Parathyroid adenoma (tissue), 2 donors: ENCODE data around the gene CASP5.

Experiments
- H2AFZ ChIP-seq: fragments of 300-600 bp; sonication (generic); one replicate; pipeline ENCODE4 v1.7.0; 2017; ENCODE audit warnings: antibody characterized with exemption, mild to moderate bottlenecking
- H3K27ac ChIP-seq: fragments of 300-600 bp; sonication (generic); one replicate; pipeline ENCODE4 v1.7.0; 2017
- H3K27me3 ChIP-seq: fragments of 300-600 bp; sonication (generic); one replicate; pipeline ENCODE4 v1.7.0; 2017; ENCODE audit warnings: low read length; ENCODE audit not compliant: control insufficient read depth, insufficient read depth
- H3K36me3 ChIP-seq: fragments of 300-600 bp; sonication (generic); one replicate; pipeline ENCODE4 v1.7.0; 2017; ENCODE audit warnings: low read length; ENCODE audit not compliant: control insufficient read depth, insufficient read depth
- H3K4me1 ChIP-seq: fragments of 300-600 bp; sonication (generic); one replicate; pipeline ENCODE4 v1.7.0; 2017; ENCODE audit warnings: control low read depth
- H3K4me2 ChIP-seq: fragments of 300-600 bp; sonication (generic); one replicate; pipeline ENCODE4 v1.7.0; 2017; ENCODE audit warnings: low read length
- H3K4me3 ChIP-seq: fragments of 300-600 bp; sonication (generic); one replicate; pipeline ENCODE4 v1.7.0; 2017; ENCODE audit warnings: low read depth, low read length
- H3K79me2 ChIP-seq: fragments of 300-600 bp; sonication (generic); one replicate; pipeline ENCODE4 v1.7.0; 2017; ENCODE audit warnings: control low read depth
- H3K9ac ChIP-seq: fragments of 300-600 bp; sonication (generic); one replicate; pipeline ENCODE4 v1.7.0; 2017; ENCODE audit warnings: mild to moderate bottlenecking
- H3K9me3 ChIP-seq: fragments of 300-600 bp; sonication (generic); one replicate; pipeline ENCODE4 v1.7.0; 2017; ENCODE audit warnings: low read length; ENCODE audit not compliant: control insufficient read depth
- CTCF ChIP-seq: fragments of 300-600 bp; sonication (generic); IDR thresholded peaks from one replicate; pipeline ENCODE4 v1.7.0; 2017; ENCODE audit warnings: antibody characterized with exemption, mild to moderate bottlenecking
- donor health status: primary hyperparathyroidism.

The CASP5 gene

DNA sequence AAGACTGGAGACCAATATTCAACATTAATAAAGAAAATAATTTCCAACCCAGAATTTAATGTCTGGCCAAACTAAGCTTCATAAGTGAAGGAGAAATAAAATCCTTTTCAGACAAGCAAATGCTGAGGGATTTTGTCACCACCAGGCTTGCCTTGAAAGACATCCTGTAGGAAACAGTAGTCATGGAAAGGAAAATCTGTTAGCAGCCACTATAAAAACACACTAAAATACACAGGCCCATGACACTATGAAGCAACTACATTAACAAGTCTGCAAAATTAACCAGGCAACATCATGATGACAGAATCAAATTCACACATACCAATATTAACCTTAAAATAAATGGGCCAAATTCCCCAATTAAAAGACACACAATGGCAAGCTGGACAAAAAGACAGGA is 52.2 kb downstream of the CASP5 start:
- Histone ChIP-seq H3K4me2 (no peak overlapping the region), H3K27me3 (no peaks in the 10 kb centered on the region), H3K9me3 (no peaks in the 10 kb centered on the region), H3K4me1 (no peaks in the 10 kb centered on the region), H3K9ac (no peak overlapping the region), H3K36me3 (no peaks in the 10 kb centered on the region), H3K79me2 (no peaks in the 10 kb centered on the region), H3K4me3 (no peak overlapping the region), H2AFZ (no peak overlapping the region), H3K27ac (no peak overlapping the region)
- no peak for TF ChIP-seq CTCF

DNA sequence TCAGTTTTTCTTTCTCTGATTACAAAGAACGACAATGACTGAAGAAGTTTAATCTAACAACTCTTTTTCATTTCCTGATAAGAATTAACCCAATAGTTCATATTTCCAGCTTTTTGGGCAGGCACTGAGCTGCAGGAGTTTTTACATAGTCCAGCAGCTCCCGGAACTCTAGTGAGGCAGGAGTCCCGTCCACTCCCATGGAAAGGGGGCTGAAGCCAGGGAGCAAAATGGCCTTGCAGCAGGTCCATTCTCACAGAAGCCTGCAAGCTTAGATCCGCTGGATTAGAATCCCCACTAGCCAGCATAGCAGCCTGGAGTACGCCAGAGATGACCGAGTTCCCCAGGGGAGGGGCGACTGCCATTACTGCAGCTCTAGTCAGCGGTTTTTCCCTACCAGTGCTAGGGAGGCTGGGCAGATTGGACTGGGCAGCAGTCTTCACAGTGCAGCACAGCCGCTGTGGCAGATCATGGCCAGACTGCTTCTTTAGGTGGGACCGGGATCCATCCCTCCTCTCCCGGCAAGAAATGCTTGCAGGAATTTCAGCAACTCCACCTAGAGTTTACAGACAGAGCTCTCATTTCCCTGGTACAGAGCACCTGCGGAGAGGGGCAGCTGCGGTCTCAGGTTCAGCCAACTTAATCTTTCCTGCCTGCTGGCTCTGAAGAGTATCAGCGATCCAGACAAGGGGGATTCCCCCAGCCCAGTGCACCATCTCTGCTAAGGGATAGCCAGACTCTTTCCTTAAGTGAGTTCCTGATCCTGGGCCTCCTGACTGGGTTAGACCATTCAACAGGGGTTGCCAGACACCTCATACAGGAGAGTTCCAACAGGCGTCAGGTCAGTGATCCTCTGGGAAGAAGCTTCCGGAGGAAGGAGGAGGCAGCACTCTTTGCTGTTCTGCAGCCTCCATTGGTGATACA is 53.9 kb downstream of the CASP5 start:
- Histone ChIP-seq H3K4me3 (peak overlapping the region; percentile 57), H3K79me2 (no peaks in the 10 kb centered on the region), H3K4me1 (no peaks in the 10 kb centered on the region), H3K36me3 (no peaks in the 10 kb centered on the region), H2AFZ (peak overlapping the region; percentile 33), H3K4me2 (peak overlapping the region; percentile 55), H3K27ac (peak overlapping the region; percentile 73), H3K27me3 (no peaks in the 10 kb centered on the region), H3K9me3 (no peaks in the 10 kb centered on the region), H3K9ac (no peak overlapping the region)
- TF ChIP-seq CTCF, result no peak

GRCh38 chr11:104968355-104968855 is 54.6 kb downstream of the CASP5 start, which contains the start of gene CASP4:
TSS of gene CASP4 (minus strand) at chr11:104968574. CDS start at chr11:104968525, 49 bp downstream.
- Histone ChIP-seq H3K9ac (no peak within 1 kb of the TSS), H3K36me3 (no peaks in the 10 kb centered on the region), H3K27me3 (no peaks in the 10 kb centered on the region), H3K4me2 (peak within 1 kb of the TSS; percentile 55), H2AFZ (peak within 1 kb of the TSS; percentile 33), H3K9me3 (no peaks in the 10 kb centered on the region), H3K4me3 (peak within 1 kb of the TSS; percentile 57), H3K79me2 (no peaks in the 10 kb centered on the region), H3K4me1 (no peaks in the 10 kb centered on the region), H3K27ac (peak within 1 kb of the TSS; percentile 73)
- no peak for TF ChIP-seq CTCF

DNA sequence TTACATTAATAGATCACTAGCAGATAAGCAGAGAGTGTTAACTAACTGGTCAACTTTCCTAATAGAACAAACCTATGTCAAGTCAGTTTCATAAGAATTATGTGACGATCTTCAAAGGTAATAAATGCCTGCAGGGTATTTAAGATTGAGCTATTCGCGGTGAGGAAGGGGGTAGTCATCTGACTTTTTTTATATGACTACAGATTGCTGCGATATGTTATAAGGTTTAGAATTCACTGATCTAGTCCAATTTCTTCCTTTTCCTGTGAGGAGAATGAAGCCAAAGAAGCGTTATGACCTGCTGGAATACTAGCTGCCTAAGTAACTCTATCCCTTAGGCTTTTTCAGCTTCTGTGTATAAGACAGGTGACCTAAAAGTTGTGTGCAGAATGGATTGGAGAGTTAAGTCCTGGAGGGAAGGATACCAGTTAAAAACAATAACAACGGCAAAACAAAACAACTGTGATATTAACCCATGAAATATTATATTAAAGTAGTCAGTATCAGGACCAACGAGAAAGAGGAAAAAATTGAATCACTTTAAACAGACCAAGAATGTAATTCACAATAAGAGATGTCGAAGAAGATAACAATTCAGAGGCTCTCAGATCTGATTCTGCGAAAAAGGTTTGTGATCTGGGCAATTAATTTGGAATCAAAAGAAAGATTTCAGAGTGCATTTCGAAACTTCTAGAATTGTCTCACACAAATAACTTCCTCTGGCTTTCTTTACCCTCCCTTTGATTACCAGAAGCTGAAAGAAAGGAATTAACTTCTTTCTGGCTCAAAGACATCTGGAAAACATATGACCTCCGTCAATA is 55.2 kb downstream of the CASP5 start:
- Histone ChIP-seq H3K4me3 (peak overlapping the region; percentile 57), H3K9me3 (no peaks in the 10 kb centered on the region), H3K9ac (no peak overlapping the region), H2AFZ (no peak overlapping the region), H3K27me3 (no peaks in the 10 kb centered on the region), H3K27ac (peak overlapping the region; percentile 73), H3K79me2 (no peaks in the 10 kb centered on the region), H3K4me2 (peak overlapping the region; percentile 55), H3K36me3 (no peaks in the 10 kb centered on the region), H3K4me1 (no peaks in the 10 kb centered on the region)
- TF ChIP-seq CTCF, result no peak
